K562 (cell line): ENCODE results near the gene CSNK1A1. TPM values are rescaled to one million over a fixed set of nuclear protein-coding genes. Genes with fewer than 3 reads are reported as not detected.

Source experiments
- ARID3A ChIP-seq: IDR thresholded peaks from 2 replicates; pipeline ENCODE4 v1.6.1; 2012; ENCODE audit warnings: low read depth, low read length, improper control_type of control experiment, borderline replicate concordance
- ATF1 ChIP-seq, 2 experiments: fragments of 450-650 bp in 1 of 2; IDR thresholded peaks; 2 replicates each; pipeline ENCODE4 v1.6.1; 2016; ENCODE audit warnings: missing compliant biosample characterization in 1 of 2, missing genetic modification characterization in 1 of 2
- CHD4 ChIP-seq: fragments of 200-600 bp; sonication (generic); IDR thresholded peaks from 3 replicates; pipeline ENCODE4 v1.6.1; 2012; ENCODE audit warnings: low read depth, mild to moderate bottlenecking, mixed read lengths, low read length, inconsistent platforms; ENCODE audit not compliant: insufficient read depth, insufficient replicate concordance, poor library complexity, severe bottlenecking
- E2F8 ChIP-seq: fragments of 450-650 bp; IDR thresholded peaks from 2 replicates; pipeline ENCODE4 v1.7.1; 2018; ENCODE audit warnings: mild to moderate bottlenecking, low read depth; ENCODE audit not compliant: partially characterized antibody
- ETS2 ChIP-seq: IDR thresholded peaks from 2 replicates; pipeline ENCODE4 v1.6.1; 2016; ENCODE audit warnings: borderline replicate concordance, missing genetic modification characterization, mild to moderate bottlenecking, moderate library complexity, missing compliant biosample characterization; ENCODE audit not compliant: poor library complexity, severe bottlenecking
- FOXA1 ChIP-seq: fragments of 450-650 bp; IDR thresholded peaks from 2 replicates; pipeline ENCODE4 v1.6.1; 2016; ENCODE audit warnings: mild to moderate bottlenecking, borderline replicate concordance
- FOXJ3 ChIP-seq: sonication (generic); formaldehyde crosslinking; IDR thresholded peaks from 2 replicates; pipeline ENCODE4 v1.4.0; 2020; ENCODE audit warnings: mild to moderate bottlenecking, missing genetic modification reagents
- FOXK1 ChIP-seq: sonication (generic); formaldehyde crosslinking; IDR thresholded peaks from 2 replicates; pipeline ENCODE4 v1.8.0; 2022; ENCODE audit warnings: missing genetic modification reagents, mild to moderate bottlenecking, borderline replicate concordance
- HNRNPUL1 ChIP-seq: fragments of 200-400 bp; formaldehyde crosslinking; IDR thresholded peaks from 2 replicates; pipeline ENCODE4 v1.6.1; 2017; ENCODE audit warnings: low read length
- KLF13 ChIP-seq: fragments of 450-650 bp; IDR thresholded peaks from 2 replicates; pipeline ENCODE4 v1.6.1; 2016; ENCODE audit warnings: missing genetic modification characterization, low read depth, mild to moderate bottlenecking, missing compliant biosample characterization, moderate library complexity, borderline replicate concordance
- MEF2D ChIP-seq: conservative IDR thresholded peaks from 2 replicates; pipeline ENCODE4 v1.6.1; 2016; ENCODE audit warnings: low read depth, missing genetic modification characterization, missing compliant biosample characterization
- MLX ChIP-seq, 2 experiments: fragments of 450-650 bp in 1 of 2; sonication (generic) in 1 of 2; formaldehyde crosslinking; conservative IDR thresholded peaks; 2 replicates each; pipeline versions ENCODE4 v1.4.0 to v1.8.1; 2020 to 2022; ENCODE audit warnings: mild to moderate bottlenecking in 1 of 2, missing genetic modification reagents in 1 of 2
- MYNN ChIP-seq, 2 experiments: sonication (generic); formaldehyde crosslinking in 1 of 2; IDR thresholded peaks; 2 replicates each; pipeline versions ENCODE4 v1.5.0 to v1.6.1; 2016 to 2020; ENCODE audit warnings: antibody characterized with exemption in 1 of 2, missing genetic modification reagents in 1 of 2
- NFYB ChIP-seq: IDR thresholded peaks from 2 replicates; pipeline ENCODE4 v1.6.1; 2011; ENCODE audit warnings: mild to moderate bottlenecking, moderate library complexity; ENCODE audit not compliant: insufficient read length; ENCODE audit errors: extremely low read depth
- PHF20 ChIP-seq: fragments of 450-650 bp; IDR thresholded peaks from 2 replicates; pipeline ENCODE4 v1.6.1; 2018; ENCODE audit not compliant: partially characterized antibody
- PKNOX1 ChIP-seq: fragments of 450-650 bp; IDR thresholded peaks from 2 replicates; pipeline ENCODE4 v1.6.1; 2016
- SMAD2 ChIP-seq: fragments of 150-350 bp; IDR thresholded peaks from 2 replicates; pipeline ENCODE4 v1.6.1; 2014; ENCODE audit warnings: low read depth, mild to moderate bottlenecking, low read length
- TRIM24 ChIP-seq, 2 experiments: fragments of 450-650 bp; IDR thresholded peaks; 2 replicates each; pipeline ENCODE4 v1.6.1; 2016
- ZNF124 ChIP-seq: sonication (generic); formaldehyde crosslinking; IDR thresholded peaks from 2 replicates; pipeline ENCODE4 v1.8.1; 2022; ENCODE audit warnings: missing genetic modification reagents
- ZNF133 ChIP-seq: fragments of 250-450 bp; sonication (Bioruptor Pico); IDR thresholded peaks from 2 replicates; pipeline ENCODE4 v1.4.0; 2020; ENCODE audit warnings: mild to moderate bottlenecking
- ZNF644 ChIP-seq: fragments of 200-800 bp; sonication (Bioruptor generic); IDR thresholded peaks from 2 replicates; pipeline ENCODE4 v1.6.1; 2016; ENCODE audit warnings: low read depth, missing genetic modification characterization, missing compliant biosample characterization
- polyA plus RNA-seq, 8 experiments: library from polyadenylated mRNA; depleted of rRNA in 4 of 8; stranded (reverse) in 5 of 8; unstranded in 3 of 8; fragments of >200 nt; fragmentation: Nextera tagmentation in 2 of 8; fragmentation: Illumina TruSeq in 1 of 8; extraction: Ambion mirVana in 2 of 8; extraction: Trizol in 1 of 8; gene quantifications; 2 replicates each; pipeline versions ENCODE4 v1.2.1 to v1.2.3, GENCODE V29; 2011 to 2014; ENCODE audit warnings: inconsistent platforms in 1 of 8, missing spikeins in 1 of 8
- total RNA-seq, 7 experiments: library from RNA; depleted of rRNA in 6 of 7; stranded (reverse); fragments of >200 nt in 6 of 7; fragmentation: Illumina TruSeq in 2 of 7; extraction: Trizol in 2 of 7; gene quantifications; 2 replicates each; pipeline versions ENCODE4 v1.2.1 to v1.2.3, GENCODE V29; 2011 to 2021; ENCODE audit warnings: low replicate concordance in 1 of 7

Gene CSNK1A1
- total and polyA plus RNA-seq, 9 of the 15 experiments (the other 6 are each of a cell fraction or from before 2014, with no cell fraction given) = 49.1 to 196 (median 154) TPM

- TF ChIP-seq HNRNPUL1 (no peak), PHF20 (peak; percentile 62), ZNF124 (CRISPR knock-in tag) (no peak), PKNOX1 (peak; percentile 87), FOXK1 (no peak), CHD4 (no peak), SMAD2 (no peak), KLF13 (tag) (no peak), NFYB (no peak), ZNF644 (tag) (peak; percentile 67; the same call in 1 of the 2 replicates), MEF2D (tag) (peak; percentile 28; the same call in 1 of the 2 replicates), FOXA1 (no peak), FOXJ3 (CRISPR knock-in tag) (no peak), ARID3A (peak; percentile 83; the same call in 1 of the 2 replicates), ETS2 (no peak), MYNN (IDR thresholded peaks at IDR 0.05) (0 out of 2 replicates have a peak, but pooled peaks have one; percentile 58), MYNN (CRISPR knock-in tag; IDR thresholded peaks at IDR 0.05) (no peak), ATF1 (CRISPR knock-in tag; IDR thresholded peaks at IDR 0.05) (no peak), ATF1 (tag; IDR thresholded peaks at IDR 0.05) (peak; percentile 66; the same call in 1 of the 2 replicates), MLX (CRISPR knock-in tag; conservative IDR thresholded peaks at IDR 0.05) (no peak), ZNF133 (CRISPR knock-in tag) (no peak), TRIM24 (IDR thresholded peaks at IDR 0.05) (peak; percentile 81 to 93), E2F8 (peak; percentile 61)
Measured at GRCh38 chr5:149456597-149457392, 94.4 kb downstream of the CSNK1A1 start (continued).
